GM19463 (cell line): Measurements from ENCODE around the gene CRAT.

ENCODE experiments used
- ATAC-seq: cut with Tn5 transposase; IDR thresholded peaks from one replicate; pipeline ENCODE4 v1.9.1; 2021; ENCODE audit warnings: mild to moderate bottlenecking, moderate library complexity; ENCODE audit not compliant: unreplicated experiment

The CRAT gene

DNA sequence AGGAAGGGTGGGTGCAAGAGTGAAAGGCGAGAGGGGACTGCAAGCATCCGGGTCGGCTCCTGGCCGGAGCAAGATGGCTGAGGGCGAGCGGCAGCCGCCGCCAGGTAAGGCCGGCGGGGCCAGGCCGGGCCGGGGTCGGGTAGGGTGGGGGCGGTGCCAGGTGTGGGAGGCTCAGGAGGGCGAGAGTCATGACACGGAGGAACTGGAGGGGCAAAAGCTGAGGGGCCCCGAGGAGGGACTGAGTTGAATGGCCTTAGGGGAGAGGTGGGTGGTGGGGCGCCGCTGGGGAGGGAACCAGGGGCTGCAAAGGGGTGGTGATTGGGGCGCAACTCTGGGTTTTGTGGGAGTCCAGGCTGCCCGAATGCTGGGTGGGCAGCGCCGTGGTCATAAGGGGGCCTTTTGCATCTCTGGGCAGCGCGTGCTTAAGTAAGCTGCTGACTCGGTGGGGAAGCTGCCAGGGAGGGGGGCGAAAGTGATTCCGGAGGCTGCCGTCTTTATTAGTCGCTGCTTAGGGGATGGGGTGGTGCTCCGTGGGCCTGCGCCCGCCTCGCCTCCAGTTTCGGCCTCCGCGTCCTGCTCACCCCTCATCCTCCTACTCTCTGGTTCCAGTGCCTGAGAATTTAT is 1.0 kb upstream of the CRAT start:
- ATAC-seq = peak; percentile 26

GRCh38 chr9:129109952-129110739 is 447 bp downstream of the CRAT start:
- ATAC-seq = peak; percentile 2

DNA sequence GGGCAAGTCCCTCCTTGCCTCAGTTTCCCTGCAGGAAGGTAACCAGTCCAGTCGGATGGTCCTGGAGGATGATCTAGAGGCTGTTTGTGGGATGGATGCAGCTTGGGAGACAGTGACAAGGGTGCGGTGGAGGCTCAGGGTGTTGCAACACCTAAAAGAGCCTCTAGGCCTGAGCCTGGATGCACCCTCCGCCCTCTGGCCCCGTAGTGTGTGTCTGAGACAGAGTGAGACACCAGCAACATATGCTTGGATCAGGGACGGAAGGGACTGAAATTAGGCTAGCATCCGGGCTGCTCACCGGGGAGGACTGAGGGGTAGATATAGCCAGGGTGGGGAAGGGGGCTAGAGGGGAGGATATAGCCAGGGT is 1.1 kb downstream of the CRAT start:
- no peak for ATAC-seq

GRCh38 chr9:129108805-129109536 is 1.6 kb downstream of the CRAT start:
- ATAC-seq = no peak

DNA sequence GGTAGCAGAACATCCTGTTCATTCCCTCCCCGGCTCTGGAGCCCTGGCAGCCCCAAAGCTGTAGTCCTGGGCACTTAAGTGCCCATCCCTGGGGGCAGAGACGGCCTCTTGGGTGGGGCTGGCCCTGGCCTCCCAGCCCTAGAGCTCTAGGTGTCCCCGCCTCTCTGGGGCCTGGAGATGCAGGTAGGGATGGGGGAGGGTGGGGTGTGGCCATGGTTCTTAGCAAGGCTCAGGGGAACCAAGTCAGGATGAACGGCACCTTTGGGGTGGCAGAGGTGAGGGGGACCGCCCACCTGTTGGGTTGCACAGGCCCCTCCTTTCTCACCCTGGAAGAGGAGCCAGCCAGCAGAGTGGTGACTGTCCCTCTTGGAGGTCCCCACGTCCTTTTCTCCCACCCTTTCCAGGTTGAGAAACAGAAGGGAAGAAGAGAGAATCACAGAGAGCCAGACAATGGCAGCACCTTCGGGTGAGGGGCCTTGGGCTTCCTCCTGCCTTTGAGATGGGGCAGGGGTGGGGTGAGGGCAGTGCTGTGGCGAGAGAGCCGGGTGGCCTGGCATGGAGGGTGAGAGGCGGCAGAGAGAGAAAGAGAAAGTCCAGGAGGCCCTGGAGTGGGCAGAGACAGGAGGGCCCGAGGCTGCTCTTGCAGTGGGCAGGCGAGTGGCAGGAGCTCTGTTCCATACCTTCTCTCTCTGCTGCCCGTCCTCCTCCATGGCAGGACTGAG is 2.3 kb downstream of the CRAT start:
- ATAC-seq = no peak

DNA sequence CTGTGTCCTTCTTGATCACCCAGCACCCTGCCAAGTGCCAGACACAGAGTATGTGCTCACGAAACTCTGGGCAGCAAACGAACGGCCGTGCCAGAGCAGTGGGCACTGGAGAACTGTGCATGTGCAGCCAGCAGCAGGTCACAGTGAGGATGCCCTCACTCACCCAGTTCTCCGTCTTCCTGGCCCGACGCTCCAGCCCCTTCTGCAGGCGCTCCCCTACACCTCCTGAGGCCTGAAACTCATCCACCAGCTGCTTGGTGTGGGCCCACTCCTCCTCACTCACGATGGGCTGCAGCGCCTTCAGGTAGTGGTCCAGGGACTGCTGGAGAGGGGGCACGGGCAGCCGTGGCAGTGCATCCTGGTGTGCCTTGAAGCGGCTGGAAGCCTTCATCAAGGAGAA is 2.9 kb downstream of the CRAT start:
- ATAC-seq = no peak

GRCh38 chr9:129105857-129106694 is 4.5 kb downstream of the CRAT start:
- no peak for ATAC-seq

GRCh38 chr9:129104051-129104450 is 6.5 kb downstream of the CRAT start:
- ATAC-seq = no peak

GRCh38 chr9:129103595-129103965 is 7.0 kb downstream of the CRAT start:
- ATAC-seq = no peak

DNA sequence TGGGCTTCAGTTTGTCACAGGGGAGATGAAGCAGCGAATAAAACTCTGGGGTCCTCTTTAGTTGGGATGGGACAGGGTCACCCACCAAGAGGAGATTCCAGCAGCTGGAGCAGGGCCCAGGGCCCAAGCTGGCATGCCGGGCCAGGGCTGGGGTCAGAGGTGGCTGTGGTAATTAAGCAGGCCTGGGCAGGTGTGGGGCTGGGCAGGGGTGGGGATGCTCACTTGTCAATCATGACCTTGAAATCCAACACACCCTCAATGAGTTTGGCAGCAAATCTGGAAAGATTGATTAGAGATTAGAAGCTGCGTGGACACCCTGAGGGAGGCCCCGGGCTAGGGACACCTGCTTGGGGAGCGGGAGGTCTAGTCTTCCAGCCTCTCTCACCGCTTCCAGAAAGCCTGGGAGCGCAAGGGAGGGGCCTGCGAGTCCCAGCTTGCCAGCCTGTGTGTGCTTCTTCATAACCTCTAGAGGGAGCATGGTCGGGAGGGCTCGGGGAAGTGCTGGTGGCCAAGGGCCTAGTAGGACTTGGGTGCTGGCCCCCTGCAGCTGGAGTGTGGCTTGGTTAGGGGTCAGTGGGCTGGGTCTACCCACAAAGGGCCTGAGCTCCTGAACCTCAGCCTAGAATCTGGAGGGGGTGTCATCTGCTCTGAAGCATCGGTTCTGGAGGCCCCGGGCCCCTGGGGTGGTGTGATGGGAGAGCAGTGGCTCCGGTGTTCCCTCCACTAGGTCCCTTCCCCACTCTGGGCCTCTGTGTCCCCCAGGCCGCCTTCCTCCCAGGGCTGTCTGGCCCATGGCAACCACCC is 7.6 kb downstream of the CRAT start:
- no peak for ATAC-seq

GRCh38 chr9:129102095-129102525 is 8.5 kb downstream of the CRAT start:
- ATAC-seq = no peak

GRCh38 chr9:129101279-129101678 is 9.3 kb downstream of the CRAT start:
- no peak for ATAC-seq

DNA sequence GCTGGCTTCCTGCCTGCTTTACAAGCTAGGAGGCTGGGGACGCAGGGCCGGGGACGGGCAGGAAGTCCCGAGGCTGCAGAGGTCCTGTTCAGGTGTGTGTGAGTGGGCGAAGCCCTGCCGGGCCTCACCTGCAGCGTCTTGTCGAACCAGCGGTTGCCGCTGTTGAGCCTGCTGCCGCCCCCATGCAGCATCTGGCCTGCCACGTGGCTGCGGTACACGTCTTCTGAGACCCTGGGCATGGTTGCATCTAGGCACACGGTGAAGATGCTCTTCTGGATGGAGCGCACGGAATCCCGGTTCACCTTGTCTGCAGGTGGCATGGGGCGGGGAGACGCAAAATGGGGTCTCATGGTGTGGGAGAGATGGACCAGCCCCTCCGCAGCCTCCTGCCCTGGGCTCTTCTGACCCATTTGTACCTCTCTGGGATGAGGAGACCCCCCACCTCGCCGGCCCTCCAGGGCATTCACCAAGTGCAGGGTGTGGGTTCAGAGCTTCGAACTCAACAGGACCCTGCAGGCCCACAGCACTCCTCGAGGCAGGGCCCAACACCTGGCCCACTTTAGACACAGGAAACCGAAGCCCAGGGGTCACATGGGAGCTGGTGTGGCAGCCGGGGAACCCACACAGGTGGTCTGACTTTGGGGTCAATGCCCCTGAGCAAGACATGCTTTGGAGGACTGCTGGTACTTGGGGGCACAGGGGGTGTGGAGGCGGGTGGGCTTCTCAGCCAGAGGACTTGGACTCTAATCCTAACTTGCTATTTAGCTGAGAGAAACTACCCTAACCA is 10.0 kb downstream of the CRAT start:
- no peak for ATAC-seq

DNA sequence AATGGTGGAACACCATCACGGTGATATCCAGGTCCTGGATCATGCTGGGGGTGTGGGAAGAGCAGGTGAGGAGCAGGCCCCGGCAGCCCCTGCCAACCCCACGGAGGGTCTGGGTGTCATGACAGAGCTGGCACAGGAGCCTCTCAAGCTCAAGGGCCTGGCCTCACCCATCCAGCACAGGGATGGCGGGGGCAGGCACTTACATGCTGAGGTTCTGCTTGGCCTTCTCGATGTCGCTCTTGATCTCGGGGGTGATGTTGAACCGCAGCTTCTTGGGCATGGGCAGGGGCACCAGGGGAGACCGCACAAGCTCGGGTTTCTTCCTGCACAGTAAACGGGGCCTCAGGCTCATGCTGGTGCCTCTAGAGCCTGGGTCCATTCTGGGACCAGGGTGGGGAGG is 12.3 kb downstream of the CRAT start:
- no peak for ATAC-seq

DNA sequence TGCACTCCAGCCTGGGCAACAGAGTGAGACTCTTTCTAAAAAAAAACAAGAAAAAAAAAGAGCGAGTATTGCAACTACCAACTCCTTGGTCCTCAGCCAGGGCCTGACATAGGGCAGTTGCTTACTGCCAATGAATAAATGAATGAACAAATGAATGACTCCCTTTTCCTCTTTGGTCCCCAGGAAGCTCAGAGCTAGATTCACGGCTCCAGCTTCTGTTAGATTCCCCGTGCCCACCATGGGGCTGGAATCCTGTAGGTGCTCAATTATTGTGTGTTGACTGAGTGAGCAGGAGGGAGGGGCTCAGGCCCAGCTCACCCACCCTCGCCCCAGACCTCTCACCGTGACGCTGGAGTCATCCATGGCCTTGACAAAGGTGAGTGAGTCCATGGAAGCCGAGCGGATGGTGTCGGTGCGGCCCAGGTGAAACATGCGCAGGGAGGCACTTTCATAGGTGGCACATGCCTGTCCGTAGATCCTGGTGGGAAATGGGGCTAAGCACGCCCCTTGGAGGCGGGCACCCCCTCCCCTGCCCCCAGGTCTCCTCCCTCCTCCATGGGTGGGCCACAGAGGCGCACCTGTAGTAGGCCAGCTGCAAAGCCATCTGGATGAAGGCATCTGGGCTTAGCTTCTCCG is 12.8 kb downstream of the CRAT start:
- ATAC-seq = no peak

- no peak for ATAC-seq
Observed at GRCh38 chr9:129095908-129096307, 14.7 kb downstream of the CRAT start.

- ATAC-seq = no peak
Observed at GRCh38 chr9:129095170-129095667, 15.4 kb downstream of the CRAT start.
